Keratinocyte (primary cell): ENCODE data around the gene CMC1.

Experiments
- EZH2 ChIP-seq: IDR thresholded peaks from one replicate; pipeline ENCODE4 v1.6.1; 2012; ENCODE audit warnings: inconsistent platforms, mild to moderate bottlenecking, low read length, moderate library complexity
- TF ChIP-seq, protein P1 (sequence below), 3 experiments: IDR thresholded peaks in 1 of 3; conservative IDR thresholded peaks in 1 of 3; optimal IDR thresholded peaks in 1 of 3; 2 replicates in 2 of 3; 3 replicates in 1 of 3; pipeline versions ENCODE3 to v1.5.1; 2011; ENCODE audit warnings: low read length in 3 of 3, mild to moderate bottlenecking in 3 of 3, moderate library complexity in 2 of 3, control low read depth in 1 of 3, inconsistent platforms in 1 of 3; ENCODE audit not compliant: insufficient read depth in 2 of 3; ENCODE audit errors: extremely low read depth in 1 of 3

DNA sequence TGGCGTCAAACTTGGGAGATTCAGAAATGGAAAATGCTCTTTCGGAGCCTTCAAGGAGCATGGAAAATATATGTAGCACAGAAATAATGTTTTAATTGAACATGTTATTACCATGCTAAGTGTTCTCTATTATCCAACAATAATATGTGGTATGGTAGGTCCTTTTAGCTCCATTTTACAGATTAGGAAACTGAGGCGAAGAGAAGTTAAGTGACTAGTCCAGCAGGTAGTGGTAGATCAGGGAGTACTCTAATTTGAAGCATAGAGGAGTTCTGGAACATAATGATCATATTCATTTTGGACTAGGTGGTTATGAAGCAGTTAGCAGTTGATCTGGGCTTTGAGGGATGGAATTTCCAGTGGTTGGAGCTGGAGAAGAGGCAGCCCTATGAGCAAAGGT is 1.1 kb downstream of the CMC1 start:
- TF ChIP-seq, protein P1, sequence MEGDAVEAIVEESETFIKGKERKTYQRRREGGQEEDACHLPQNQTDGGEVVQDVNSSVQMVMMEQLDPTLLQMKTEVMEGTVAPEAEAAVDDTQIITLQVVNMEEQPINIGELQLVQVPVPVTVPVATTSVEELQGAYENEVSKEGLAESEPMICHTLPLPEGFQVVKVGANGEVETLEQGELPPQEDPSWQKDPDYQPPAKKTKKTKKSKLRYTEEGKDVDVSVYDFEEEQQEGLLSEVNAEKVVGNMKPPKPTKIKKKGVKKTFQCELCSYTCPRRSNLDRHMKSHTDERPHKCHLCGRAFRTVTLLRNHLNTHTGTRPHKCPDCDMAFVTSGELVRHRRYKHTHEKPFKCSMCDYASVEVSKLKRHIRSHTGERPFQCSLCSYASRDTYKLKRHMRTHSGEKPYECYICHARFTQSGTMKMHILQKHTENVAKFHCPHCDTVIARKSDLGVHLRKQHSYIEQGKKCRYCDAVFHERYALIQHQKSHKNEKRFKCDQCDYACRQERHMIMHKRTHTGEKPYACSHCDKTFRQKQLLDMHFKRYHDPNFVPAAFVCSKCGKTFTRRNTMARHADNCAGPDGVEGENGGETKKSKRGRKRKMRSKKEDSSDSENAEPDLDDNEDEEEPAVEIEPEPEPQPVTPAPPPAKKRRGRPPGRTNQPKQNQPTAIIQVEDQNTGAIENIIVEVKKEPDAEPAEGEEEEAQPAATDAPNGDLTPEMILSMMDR (optimal IDR thresholded peaks at IDR 0.05 in 1 of 3, IDR thresholded peaks at IDR 0.05 in 1 of 3, conservative IDR thresholded peaks at IDR 0.05 in 1 of 3; ENCODE audit: extremely low read depth in 1 of 3, insufficient read depth in 2 of 3, low read length in 3 of 3): no peak
- TF ChIP-seq EZH2: no peak
